ENCODE measurements around the gene EIF2AK2.
"Not testable (repeated sequence)": the region's sequence is repeated elsewhere in the genome, so short reads cannot be mapped to it uniquely, and the experiment has no call there.

EIF2AK2 gene

GRCh38 chr2:37196320-37197195, 39.8 kb upstream of the EIF2AK2 start, which contains the start of gene CEBPZOS:
CEBPZOS (plus strand) TSS chr2:37196496; CDS start chr2:37199705, 3,209 bp downstream.
- peak within 1 kb of the TSS; percentile 81 for H3K4me3 ChIP-seq (ENCODE audit: control insufficient read depth, low read depth, low read length)
- TF ChIP-seq CTCF (IDR thresholded peaks at IDR 0.05; ENCODE audit: control insufficient read depth, insufficient read depth, low read depth, low read length, missing control alignments), result no peak
- DNase-seq (ENCODE audit: low read depth), result peak; percentile 21

- DNase-seq (ENCODE audit: low read depth), result not testable (repeated sequence)
- H3K4me3 ChIP-seq (ENCODE audit: control insufficient read depth, low read depth, low read length), result peak overlapping the region; percentile 81
These were observed 39.1 kb upstream of the EIF2AK2 start for GRCh38 chr2:37195862-37196319.

- no peak for TF ChIP-seq CTCF (IDR thresholded peaks at IDR 0.05; ENCODE audit: control insufficient read depth, insufficient read depth, low read depth, low read length, missing control alignments)
These were observed 35.8 kb upstream of the EIF2AK2 start for GRCh38 chr2:37192551-37192950.

GRCh38 chr2:37191747-37192146, 35.0 kb upstream of the EIF2AK2 start:
- H3K4me3 ChIP-seq (ENCODE audit: control insufficient read depth, low read depth, low read length), result no peak overlapping the region
- no peak for DNase-seq (ENCODE audit: low read depth)
- no peak for TF ChIP-seq CTCF (IDR thresholded peaks at IDR 0.05; ENCODE audit: control insufficient read depth, insufficient read depth, low read depth, low read length, missing control alignments)

More at GRCh38 chr2:37192551-37192950, 35.8 kb upstream of the EIF2AK2 start:
- no peak overlapping the region for H3K4me3 ChIP-seq (ENCODE audit: control insufficient read depth, low read depth, low read length)
- DNase-seq (ENCODE audit: low read depth), result no peak

GRCh38 chr2:37191253-37191652, 34.5 kb upstream of the EIF2AK2 start:
- H3K4me3 ChIP-seq (ENCODE audit: control insufficient read depth, low read depth, low read length), result no peak overlapping the region
- no peak for TF ChIP-seq CTCF (IDR thresholded peaks at IDR 0.05; ENCODE audit: control insufficient read depth, insufficient read depth, low read depth, low read length, missing control alignments)
- no peak for DNase-seq (ENCODE audit: low read depth)

- no peak for DNase-seq (ENCODE audit: low read depth)
- TF ChIP-seq CTCF (IDR thresholded peaks at IDR 0.05; ENCODE audit: control insufficient read depth, insufficient read depth, low read depth, low read length, missing control alignments), result no peak
- H3K4me3 ChIP-seq (ENCODE audit: control insufficient read depth, low read depth, low read length), result no peak overlapping the region
These were observed 33.5 kb upstream of the EIF2AK2 start for GRCh38 chr2:37190290-37190689.

GRCh38 chr2:37189452-37190153, 32.8 kb upstream of the EIF2AK2 start:
- no peak overlapping the region for H3K4me3 ChIP-seq (ENCODE audit: control insufficient read depth, low read depth, low read length)
- TF ChIP-seq CTCF (IDR thresholded peaks at IDR 0.05; ENCODE audit: control insufficient read depth, insufficient read depth, low read depth, low read length, missing control alignments), result peak; percentile 13
- peak; percentile 67 for DNase-seq (ENCODE audit: low read depth)
